Memory B cell (primary cell): ENCODE data around the gene CASP9.
"Not testable (repeated sequence)": the region's sequence is repeated elsewhere in the genome, so short reads cannot be mapped to it uniquely, and the experiment has no call there.

Source experiments
- ATAC-seq: fragments of 150-1000 bp; cut with Tn5 transposase; 2 replicates; pipeline ENCODE4 v1.10.0; 2021; ENCODE audit warnings: low read depth, mild to moderate bottlenecking, moderate library complexity
- DNase-seq, 2 donors: peaks; one replicate each; pipeline ENCODE4 v3.0.0; 2022; ENCODE audit warnings: low spot score in 2 of 2
- H3K27ac Mint-ChIP-seq: one replicate; pipeline ENCODE4 v1.8.0; 2022; ENCODE audit warnings: mild to moderate bottlenecking, moderate library complexity, mixed read lengths
- H3K27me3 Mint-ChIP-seq: one replicate; pipeline ENCODE4 v1.8.0; 2022; ENCODE audit warnings: mixed read lengths
- H3K36me3 Mint-ChIP-seq: one replicate; pipeline ENCODE4 v1.8.0; 2022; ENCODE audit warnings: mild to moderate bottlenecking, mixed read lengths
- H3K4me1 Mint-ChIP-seq: one replicate; pipeline ENCODE4 v1.8.0; 2022; ENCODE audit warnings: mixed read lengths
- H3K4me3 Mint-ChIP-seq: one replicate; pipeline ENCODE4 v1.8.0; 2022; ENCODE audit warnings: mild to moderate bottlenecking, moderate library complexity, mixed read lengths
- H3K9me3 Mint-ChIP-seq: one replicate; pipeline ENCODE4 v1.8.0; 2022; ENCODE audit warnings: mixed read lengths

Gene CASP9

GRCh38 chr1:15541231-15541792 lies 17.3 kb upstream of the CASP9 start:
- DNase-seq: no peak
- no peaks in the 10 kb centered on the region for H3K27me3 Mint-ChIP-seq
- H3K36me3 Mint-ChIP-seq: peaks cover 34% of the 10 kb centered on the region
- no peak for ATAC-seq
- H3K27ac Mint-ChIP-seq: no peak overlapping the region
- peaks cover 4% of the 10 kb centered on the region for H3K4me1 Mint-ChIP-seq
- no peak overlapping the region for H3K4me3 Mint-ChIP-seq
- H3K9me3 Mint-ChIP-seq: no peaks in the 10 kb centered on the region

GRCh38 chr1:15540186-15540585 lies 16.2 kb upstream of the CASP9 start:
- no peaks in the 10 kb centered on the region for H3K9me3 Mint-ChIP-seq
- H3K36me3 Mint-ChIP-seq: peaks cover 32% of the 10 kb centered on the region
- ATAC-seq (no peak), DNase-seq (no peak)
- no peaks in the 10 kb centered on the region for H3K27me3 Mint-ChIP-seq
- H3K27ac Mint-ChIP-seq: no peak overlapping the region
- no peak overlapping the region for H3K4me3 Mint-ChIP-seq
- H3K4me1 Mint-ChIP-seq: peaks cover 4% of the 10 kb centered on the region

GRCh38 chr1:15538771-15539170 lies 14.8 kb upstream of the CASP9 start:
- peaks cover 29% of the 10 kb centered on the region for H3K36me3 Mint-ChIP-seq
- no peaks in the 10 kb centered on the region for H3K9me3 Mint-ChIP-seq
- H3K4me3 Mint-ChIP-seq: no peak overlapping the region
- no peak overlapping the region for H3K27ac Mint-ChIP-seq
- no peaks in the 10 kb centered on the region for H3K27me3 Mint-ChIP-seq
- peaks cover 4% of the 10 kb centered on the region for H3K4me1 Mint-ChIP-seq
- ATAC-seq (no peak), DNase-seq (no peak)

GRCh38 chr1:15531682-15532081 lies 7.7 kb upstream of the CASP9 start:
- Mint-ChIP-seq H3K4me1 (peaks cover 20% of the 10 kb centered on the region), H3K9me3 (no peaks in the 10 kb centered on the region), H3K36me3 (peaks cover 8% of the 10 kb centered on the region), H3K4me3 (no peak overlapping the region), H3K27ac (no peak overlapping the region), H3K27me3 (no peaks in the 10 kb centered on the region)
- ATAC-seq (no peak), DNase-seq (no peak)

GRCh38 chr1:15531003-15531402 lies 7.0 kb upstream of the CASP9 start:
- peaks cover 4% of the 10 kb centered on the region for H3K36me3 Mint-ChIP-seq
- peaks cover 24% of the 10 kb centered on the region for H3K4me1 Mint-ChIP-seq
- no peak overlapping the region for H3K27ac Mint-ChIP-seq
- H3K9me3 Mint-ChIP-seq: no peaks in the 10 kb centered on the region
- no peaks in the 10 kb centered on the region for H3K27me3 Mint-ChIP-seq
- ATAC-seq (no peak), DNase-seq (no peak)
- no peak overlapping the region for H3K4me3 Mint-ChIP-seq

- Mint-ChIP-seq H3K27me3 (no peaks in the 10 kb centered on the region), H3K4me3 (peak within 1 kb of the TSS; percentile 94), H3K9me3 (no peaks in the 10 kb centered on the region), H3K4me1 (peaks cover 39% of the 10 kb centered on the region), H3K27ac (peak within 1 kb of the TSS; percentile 96), H3K36me3 (peaks cover 2% of the 10 kb centered on the region)
- DNase-seq (peak; percentile 91 to 94), ATAC-seq (peak; percentile 50)
Measured at GRCh38 chr1:15526490-15527339, 2.7 kb upstream of the CASP9 start, which contains the start of gene DNAJC16. Gene DNAJC16 (plus strand): TSS chr1:15526848. CDS start chr1:15529106, 2,258 bp downstream.

- peaks cover 43% of the 10 kb centered on the region for H3K4me1 Mint-ChIP-seq
- peak overlapping the region; percentile 94 for H3K4me3 Mint-ChIP-seq
- peak overlapping the region; percentile 96 for H3K27ac Mint-ChIP-seq
- H3K36me3 Mint-ChIP-seq: peaks cover 2% of the 10 kb centered on the region
- H3K27me3 Mint-ChIP-seq: no peaks in the 10 kb centered on the region
- H3K9me3 Mint-ChIP-seq: no peaks in the 10 kb centered on the region
- no peak for DNase-seq
- ATAC-seq: no peak
Measured at GRCh38 chr1:15526021-15526489, 2.0 kb upstream of the CASP9 start.

GRCh38 chr1:15525050-15526020 lies 1.3 kb upstream of the CASP9 start:
- Mint-ChIP-seq H3K36me3 (peaks cover 2% of the 10 kb centered on the region), H3K27me3 (no peaks in the 10 kb centered on the region), H3K4me1 (peaks cover 40% of the 10 kb centered on the region), H3K4me3 (peak overlapping the region; percentile 94), H3K27ac (peak overlapping the region; percentile 96), H3K9me3 (no peaks in the 10 kb centered on the region)
- peak in 1 of 2 donors; percentile 98 for DNase-seq
- ATAC-seq: peak; percentile 54

- H3K36me3 Mint-ChIP-seq: peaks cover under 1% of the 10 kb centered on the region
- H3K4me1 Mint-ChIP-seq: peaks cover 42% of the 10 kb centered on the region
- DNase-seq: peak; percentile 99 to 100
- no peaks in the 10 kb centered on the region for H3K27me3 Mint-ChIP-seq
- peak overlapping the region; percentile 94 for H3K4me3 Mint-ChIP-seq
- H3K9me3 Mint-ChIP-seq: no peaks in the 10 kb centered on the region
- ATAC-seq: peak; percentile 52
- peak overlapping the region; percentile 96 for H3K27ac Mint-ChIP-seq
Measured at GRCh38 chr1:15524283-15525049, 451 bp upstream of the CASP9 start.

GRCh38 chr1:15523104-15524020 lies 653 bp downstream of the CASP9 start:
- no peaks in the 10 kb centered on the region for H3K9me3 Mint-ChIP-seq
- H3K4me3 Mint-ChIP-seq: peak overlapping the region; percentile 94
- peaks cover 2% of the 10 kb centered on the region for H3K36me3 Mint-ChIP-seq
- peaks cover 40% of the 10 kb centered on the region for H3K4me1 Mint-ChIP-seq
- DNase-seq: no peak
- H3K27ac Mint-ChIP-seq: peak overlapping the region; percentile 96
- ATAC-seq: no peak
- no peaks in the 10 kb centered on the region for H3K27me3 Mint-ChIP-seq

GRCh38 chr1:15522551-15522950 lies 1.5 kb downstream of the CASP9 start:
- no peak for ATAC-seq
- Mint-ChIP-seq H3K4me3 (no peak overlapping the region), H3K36me3 (peaks cover 6% of the 10 kb centered on the region), H3K9me3 (no peaks in the 10 kb centered on the region), H3K4me1 (peaks cover 38% of the 10 kb centered on the region), H3K27me3 (no peaks in the 10 kb centered on the region), H3K27ac (no peak overlapping the region)
- no peak for DNase-seq

GRCh38 chr1:15521206-15521906 lies 2.7 kb downstream of the CASP9 start:
- not testable (repeated sequence) for H3K27ac Mint-ChIP-seq, H3K9me3 Mint-ChIP-seq, H3K4me3 Mint-ChIP-seq, ATAC-seq, DNase-seq, H3K27me3 Mint-ChIP-seq
- peaks cover 41% of the 10 kb centered on the region for H3K4me1 Mint-ChIP-seq
- peaks cover 16% of the 10 kb centered on the region for H3K36me3 Mint-ChIP-seq
